ENCODE measurements around the gene XRN2. TPM values are rescaled to one million over a fixed set of nuclear protein-coding genes. Genes with fewer than 3 reads are reported as not detected.

The XRN2 gene
- polyA plus RNA-seq, 4 donors = 88.5 to 109 (median 102) TPM

DNA sequence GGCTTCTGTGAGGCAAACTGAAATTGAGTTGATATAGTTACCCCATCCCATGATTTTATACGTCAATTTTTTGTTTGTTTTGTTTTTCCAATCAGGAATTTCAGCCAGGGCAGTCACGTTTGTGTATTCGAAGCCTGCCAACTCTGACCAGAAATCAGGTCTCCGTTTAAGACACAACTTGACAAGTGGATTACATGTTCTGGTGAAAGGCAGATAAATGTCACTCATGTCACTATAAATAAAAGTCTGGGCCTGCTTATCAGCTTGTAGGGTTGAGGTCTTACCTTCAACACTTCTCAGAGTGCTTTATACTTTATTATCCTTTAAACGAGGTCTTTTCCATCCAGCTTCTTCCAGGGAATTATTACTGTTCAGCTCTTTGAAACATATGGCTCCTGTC lies 8.4 kb upstream of the XRN2 start:
- no peak for DNase-seq (ENCODE audit: low read depth in 4 of 4, low spot score in 3 of 4)

DNA sequence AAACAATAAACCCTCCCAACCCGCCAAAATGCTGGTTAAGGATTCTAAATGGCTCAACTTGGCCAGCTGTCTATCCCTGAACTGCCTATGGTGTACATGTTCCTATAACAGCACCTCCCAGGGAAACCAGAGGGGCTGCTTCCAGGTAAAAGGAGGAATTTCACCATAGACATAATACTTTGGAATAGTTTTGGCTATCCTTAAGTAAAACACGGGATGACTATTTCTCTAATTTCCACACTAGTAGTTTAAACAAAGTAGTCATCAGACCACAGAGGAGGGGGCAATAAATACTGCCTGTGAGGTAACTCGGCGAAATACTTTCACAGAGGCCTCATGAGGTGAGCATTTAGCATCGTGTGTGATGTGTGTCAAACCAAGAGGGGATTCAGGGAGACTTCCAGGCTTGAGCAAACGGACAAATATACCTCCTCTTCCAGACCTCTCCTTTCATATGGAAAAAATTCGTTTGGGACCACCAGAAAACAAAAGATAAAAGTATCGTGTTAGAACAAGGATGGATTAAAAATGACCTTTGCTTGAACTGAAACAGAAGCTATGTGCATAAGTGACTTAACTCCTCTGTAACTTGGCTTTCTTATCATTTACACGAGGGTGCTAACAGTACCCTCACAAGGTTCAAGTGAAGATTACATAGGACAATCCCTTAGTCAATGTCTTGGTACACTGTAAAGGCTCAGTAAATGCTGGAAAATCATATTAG lies 1.0 kb upstream of the XRN2 start:
- no peak for DNase-seq (ENCODE audit: low read depth in 4 of 4, low spot score in 3 of 4)

DNA sequence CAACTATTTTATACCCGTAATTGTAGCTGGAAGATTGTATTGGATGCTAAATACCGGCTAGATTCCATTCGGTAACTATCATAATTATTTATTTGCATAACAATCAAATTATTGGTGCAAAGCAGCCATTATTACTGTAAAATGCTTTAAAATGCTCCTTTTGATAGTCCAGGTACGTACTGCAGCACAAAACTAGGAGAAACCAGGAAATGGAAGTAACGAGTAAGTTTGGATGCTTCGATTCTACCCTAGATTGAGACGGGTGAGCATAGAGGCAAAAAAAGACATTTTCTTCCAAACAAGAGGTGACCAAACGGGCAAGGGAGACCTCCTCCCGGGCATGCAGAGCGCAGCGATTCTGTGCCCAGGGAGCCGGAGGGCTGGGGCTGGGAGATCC lies 469 bp upstream of the XRN2 start:
- DNase-seq (ENCODE audit: low read depth in 4 of 4, low spot score in 3 of 4) = peak in 3 of 4 donors; percentile 14 to 22 (median 22)

DNA sequence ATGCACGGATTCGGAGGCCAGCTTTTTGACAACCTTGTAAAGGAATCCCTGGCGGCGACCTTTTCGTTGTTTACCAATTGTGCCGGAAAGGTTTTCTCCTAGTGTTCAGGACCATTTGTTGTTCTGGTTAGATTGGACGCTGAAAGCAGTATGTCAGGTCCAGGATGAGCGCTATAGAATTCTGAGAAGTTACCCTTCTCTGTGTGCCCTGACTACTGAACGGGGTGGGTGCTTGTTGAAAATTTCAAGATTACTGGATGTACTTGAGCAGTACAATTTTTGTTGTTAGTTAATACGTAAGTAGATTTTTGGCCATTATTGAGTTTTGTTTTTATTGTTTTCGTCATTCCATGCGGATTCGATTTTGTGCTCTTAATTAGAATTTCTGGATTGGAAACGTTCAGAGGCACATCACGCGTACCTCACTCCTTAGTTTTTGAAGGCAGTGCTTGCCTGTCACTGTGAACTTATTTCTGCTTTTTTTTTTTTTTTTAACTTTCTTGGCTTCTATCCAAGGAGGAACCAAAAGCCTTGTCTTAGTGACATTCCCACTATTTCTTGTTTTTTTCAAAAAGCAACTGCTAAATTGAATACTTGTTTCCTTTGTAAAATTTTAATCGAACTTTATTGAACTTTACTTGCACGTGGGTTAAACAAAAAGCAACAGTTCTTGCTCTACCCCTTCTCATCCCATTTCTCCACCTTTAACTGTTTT lies 898 bp downstream of the XRN2 start:
- peak in 3 of 4 donors; percentile 2 to 14 (median 9) for DNase-seq (ENCODE audit: low read depth in 4 of 4, low spot score in 3 of 4)

DNA sequence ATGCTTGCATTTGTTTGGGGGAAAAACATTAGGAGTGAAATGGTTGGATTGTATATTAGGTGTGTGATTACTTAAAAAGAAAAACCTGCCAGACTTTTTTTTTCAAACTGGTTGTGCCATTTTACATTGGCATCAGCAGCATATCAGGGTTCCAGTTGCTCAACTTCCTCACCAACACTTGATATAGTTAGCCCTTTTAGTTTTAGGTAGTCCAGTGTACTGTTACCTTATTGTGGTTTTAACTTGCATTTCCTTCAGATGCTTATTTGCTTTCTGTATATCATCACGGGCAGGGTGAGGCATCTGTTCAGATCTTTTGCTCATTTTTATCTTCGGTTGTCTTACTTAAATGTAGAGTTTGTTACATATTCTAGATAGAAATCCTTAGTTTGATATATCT lies 5.2 kb downstream of the XRN2 start:
- no peak for DNase-seq (ENCODE audit: low read depth in 4 of 4, low spot score in 3 of 4)

DNA sequence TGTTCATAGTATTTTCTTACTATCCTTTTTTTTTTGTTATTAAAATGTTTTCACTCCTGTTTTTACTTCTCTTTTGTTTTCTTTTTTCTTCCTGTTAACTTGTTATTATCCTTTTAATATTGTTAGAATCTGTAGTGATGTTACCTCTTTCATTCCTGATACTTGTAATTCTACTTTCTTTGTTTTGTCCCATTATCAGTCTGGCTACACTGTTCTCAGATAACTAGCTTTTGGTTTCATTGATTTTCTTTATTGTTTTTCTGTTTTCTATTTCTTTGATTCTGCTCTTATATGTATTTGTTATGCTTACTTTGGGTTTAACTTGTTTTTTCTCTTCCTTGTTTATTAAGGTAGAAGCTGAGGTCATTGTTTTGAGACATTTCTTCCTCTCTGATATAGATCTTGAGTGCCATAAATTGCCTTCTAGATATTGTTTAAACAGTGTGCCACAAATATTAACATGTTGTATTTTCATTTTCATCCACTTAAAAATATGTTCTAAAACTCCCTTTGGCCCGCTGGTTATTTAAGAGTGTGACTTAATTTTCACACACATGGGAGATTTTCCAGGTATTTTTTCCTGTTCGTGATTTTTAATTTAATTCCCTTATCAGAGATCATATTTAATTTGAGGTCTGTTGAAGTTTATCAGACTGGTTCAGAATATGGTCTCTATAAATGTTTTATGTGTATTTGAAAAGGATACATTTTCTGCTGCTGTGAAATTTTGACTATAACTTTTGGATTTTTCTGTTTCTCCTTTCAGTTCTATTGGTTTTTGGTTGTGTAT lies 6.7 kb downstream of the XRN2 start:
- no peak for DNase-seq (ENCODE audit: low read depth in 4 of 4, low spot score in 3 of 4)

DNA sequence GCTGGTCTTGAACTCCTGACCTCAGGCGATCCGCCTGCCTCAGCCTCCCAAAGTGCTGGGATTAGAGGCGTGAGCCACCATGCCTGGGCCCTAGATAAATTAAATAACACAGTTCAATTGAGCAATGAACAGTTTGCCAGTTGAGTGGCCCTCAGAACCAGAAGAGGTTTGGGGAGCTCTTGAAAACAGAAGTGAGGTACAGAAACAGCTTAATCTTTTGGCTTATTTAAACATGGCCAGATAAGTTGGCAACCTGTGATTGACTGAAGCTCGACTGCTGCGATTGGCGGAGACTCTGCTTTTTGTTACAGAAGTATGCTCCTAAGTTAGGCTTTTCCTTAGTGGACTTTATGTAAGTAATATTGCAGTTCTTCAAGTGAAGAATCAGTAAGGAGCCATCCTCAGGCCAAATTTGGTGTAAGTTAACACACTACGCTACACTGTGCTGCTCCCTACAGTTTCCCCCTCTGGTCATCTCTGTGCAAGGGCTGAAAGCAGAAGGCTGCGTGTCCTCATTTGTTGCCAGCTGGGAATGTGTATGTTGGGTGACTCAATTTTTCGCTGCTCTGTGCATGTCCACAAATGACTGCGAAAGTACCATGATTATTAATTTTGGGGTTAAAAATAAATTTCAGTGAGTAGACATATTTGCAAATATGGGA lies 9.8 kb downstream of the XRN2 start:
- DNase-seq (ENCODE audit: low read depth in 4 of 4, low spot score in 3 of 4) = no peak

DNA sequence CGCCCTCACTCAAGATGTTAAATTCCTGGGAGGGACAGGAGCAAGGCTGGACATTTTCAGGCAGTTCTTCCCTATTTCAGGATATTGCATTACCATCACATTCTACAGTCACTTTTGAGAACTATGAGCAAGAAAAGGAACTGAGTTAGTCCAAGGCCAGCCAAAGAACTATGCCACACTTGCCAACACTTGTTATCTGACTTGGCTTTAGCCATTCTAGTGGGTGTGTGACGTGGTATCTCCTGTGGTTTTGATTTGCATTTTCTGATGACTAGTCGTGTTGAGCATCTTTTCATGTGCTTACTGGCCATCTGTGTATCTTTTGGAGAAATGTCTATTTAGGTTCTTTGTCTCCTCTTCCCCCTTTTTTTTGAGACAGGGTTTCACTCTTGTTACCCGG lies 12.0 kb downstream of the XRN2 start:
- no peak for DNase-seq (ENCODE audit: low read depth in 4 of 4, low spot score in 3 of 4)

DNA sequence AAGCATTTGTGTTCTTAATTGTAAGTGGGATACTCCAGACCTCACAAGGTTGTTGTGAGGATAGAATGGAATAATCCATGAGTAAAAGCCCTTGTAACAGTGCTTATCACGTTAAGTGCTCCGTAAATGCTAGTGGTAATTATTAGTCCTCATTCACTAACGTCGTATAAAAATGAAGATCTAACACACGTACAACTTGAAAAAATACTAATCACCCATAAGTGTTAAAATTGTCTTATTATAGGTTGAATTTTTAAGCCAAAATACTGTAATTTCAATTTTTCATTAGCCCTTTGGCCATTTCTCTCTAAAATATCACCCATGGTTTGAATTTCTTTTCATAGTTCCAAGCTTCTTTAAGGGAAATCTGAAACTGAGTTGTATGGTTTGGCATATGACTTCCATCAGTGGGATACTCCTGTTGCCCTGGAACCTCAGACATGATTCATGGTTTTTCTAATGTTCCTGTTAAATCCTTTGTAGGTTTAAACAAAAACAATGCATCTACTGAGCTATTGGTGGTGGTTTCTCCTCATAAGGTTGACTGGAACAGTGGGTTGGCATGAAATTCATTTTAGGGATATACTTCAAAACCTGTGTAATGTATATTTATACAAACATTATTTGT lies 19.1 kb downstream of the XRN2 start:
- no peak for DNase-seq (ENCODE audit: low read depth in 4 of 4, low spot score in 3 of 4)

DNA sequence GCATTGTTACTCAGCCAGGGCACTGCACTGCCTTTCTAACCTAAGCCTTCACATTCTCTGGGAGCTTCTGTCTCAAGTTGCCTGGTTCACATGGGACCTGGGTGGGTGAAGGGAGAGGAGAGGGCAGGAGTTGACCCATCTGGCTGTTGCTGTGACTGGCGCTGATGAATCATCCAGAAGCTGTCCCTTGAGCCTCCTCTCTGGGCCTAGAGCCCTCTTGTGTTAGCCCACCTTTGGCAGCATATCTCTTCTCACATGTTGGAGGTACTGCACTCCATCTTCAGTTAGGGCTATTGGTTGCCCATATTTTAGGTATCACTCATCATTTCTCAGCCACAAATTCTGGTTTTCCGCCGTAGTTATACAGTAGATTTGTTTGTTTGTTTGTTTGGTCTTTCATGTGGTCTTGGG lies 19.8 kb downstream of the XRN2 start:
- DNase-seq (ENCODE audit: low read depth in 4 of 4, low spot score in 3 of 4) = no peak

DNA sequence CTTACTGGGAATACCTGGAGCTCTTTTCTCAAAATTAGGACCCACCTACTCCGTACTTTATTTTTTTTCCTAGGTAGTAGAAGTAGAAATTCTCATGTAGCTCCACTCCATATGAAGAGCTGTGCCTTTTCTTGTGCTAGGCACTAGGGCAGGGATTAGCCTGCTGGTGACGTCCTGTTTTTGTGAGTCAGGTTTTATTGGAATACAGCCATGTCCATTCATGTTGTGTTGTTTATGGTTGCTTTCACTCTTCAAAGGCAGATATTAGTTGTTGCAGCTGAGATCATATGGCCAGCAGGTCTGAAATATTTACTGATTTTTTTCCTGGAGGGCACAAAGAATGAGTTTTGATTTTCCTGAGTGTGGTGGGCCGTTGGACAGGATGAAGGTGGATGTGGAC lies 20.5 kb downstream of the XRN2 start:
- no peak for DNase-seq (ENCODE audit: low read depth in 4 of 4, low spot score in 3 of 4)

DNA sequence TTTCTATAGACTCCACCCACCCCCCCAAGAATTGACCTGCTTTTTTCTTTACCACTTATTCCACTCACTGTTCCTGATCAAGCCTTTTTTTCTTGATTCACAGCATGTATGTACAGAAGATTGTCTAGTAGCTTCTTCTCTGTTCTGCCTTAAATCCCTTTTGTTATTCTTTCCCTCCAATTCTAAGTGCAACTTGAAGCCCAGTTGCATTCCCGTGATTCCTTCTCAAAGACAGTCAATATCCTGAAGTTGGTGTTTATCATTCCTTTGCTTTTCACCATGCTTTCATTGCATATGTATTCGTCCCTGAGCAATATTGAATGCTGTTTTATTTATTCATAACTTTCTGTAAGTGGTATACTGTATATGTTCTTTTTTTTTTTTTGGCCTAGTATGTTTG lies 21.0 kb downstream of the XRN2 start:
- no peak for DNase-seq (ENCODE audit: low read depth in 4 of 4, low spot score in 3 of 4)

DNA sequence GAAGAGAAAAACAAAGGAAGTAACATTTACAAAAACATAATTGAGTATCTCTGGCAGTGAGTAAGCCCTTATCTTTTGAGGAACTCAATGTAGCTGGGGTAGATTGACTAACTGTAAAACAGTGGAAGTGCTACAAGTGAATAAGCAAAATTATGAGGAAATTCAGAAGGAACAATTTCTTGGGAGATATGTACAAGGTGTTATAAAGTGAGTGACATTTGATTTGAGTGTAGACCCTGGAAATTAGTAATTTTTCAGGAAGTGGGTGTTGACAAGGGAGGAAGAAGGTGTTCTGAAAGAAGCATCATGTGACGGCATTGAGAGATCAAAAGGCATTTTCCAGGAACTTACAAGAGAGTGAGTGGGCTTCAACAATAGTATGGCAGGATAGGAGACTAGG lies 22.2 kb downstream of the XRN2 start:
- no peak for DNase-seq (ENCODE audit: low read depth in 4 of 4, low spot score in 3 of 4)

DNA sequence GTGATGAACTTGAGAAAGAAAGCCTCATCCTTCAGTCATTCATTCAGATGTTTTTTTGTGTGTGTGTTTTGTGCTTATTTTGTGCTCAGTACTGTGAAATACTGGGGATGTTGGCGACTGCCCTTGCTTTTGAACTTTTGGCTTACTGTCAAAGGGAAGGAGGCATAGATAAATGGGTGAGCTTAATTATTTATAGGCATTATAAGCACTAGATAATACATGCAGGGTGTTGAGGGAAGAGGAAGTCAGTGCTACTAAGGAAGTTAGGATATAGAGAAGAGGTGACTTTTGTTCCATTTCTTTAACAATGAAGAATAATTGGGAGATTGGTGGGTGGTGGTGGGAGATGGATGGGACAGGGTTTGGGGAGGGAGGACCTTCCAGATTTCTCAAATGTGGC lies 23.6 kb downstream of the XRN2 start:
- no peak for DNase-seq (ENCODE audit: low read depth in 4 of 4, low spot score in 3 of 4)

DNA sequence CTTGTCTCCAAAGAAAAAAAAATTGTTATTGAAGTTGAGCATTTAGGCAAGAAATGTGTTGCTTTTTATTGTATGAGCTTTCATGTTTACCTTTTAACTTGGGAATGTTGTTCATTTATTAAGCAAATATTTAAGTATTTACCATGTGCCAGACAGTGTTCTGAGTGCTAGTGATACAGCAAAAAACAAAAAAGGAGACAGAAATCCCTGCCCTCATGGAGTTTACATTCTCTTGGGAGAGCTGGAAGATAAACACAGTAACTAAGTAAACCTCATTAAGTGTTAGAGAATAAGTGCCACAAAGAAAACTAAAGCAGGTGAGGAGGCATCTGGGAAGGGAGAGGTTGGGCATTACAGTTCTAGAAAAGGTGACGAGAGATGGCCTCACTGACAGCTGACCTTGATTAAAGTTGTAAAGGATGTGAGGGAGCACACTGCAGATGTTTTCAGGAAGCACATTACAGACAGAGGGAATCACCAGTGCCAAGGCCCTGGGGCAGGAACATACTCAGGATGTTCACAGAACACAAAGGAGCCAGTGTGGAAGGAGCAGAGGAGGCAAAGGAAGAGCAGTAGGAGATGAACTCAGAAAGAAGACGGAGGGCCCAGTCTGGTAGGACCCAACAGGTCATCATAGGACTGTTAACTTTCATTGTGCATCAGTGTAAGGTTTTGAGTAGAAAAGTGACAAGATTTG lies 33.5 kb downstream of the XRN2 start:
- DNase-seq (ENCODE audit: low read depth in 4 of 4, low spot score in 3 of 4) = no peak

DNA sequence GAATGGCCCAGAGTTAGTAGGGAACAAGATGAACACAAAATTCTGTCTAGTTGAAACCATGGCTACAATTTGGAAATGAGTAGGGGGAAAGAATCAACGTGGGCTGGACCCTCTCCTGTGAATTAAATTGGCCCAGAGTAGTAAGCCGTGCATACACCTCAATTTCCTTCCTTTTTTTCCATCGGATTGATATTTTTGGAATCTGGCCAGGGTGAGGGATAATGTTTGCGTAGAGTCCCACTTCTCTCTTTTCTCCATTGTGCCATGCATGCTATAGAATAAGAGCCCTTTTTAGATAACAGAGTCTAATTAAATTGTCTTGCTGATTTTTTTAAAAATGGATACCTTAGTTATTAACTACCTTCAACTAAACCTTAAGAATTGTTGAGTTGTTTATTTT lies 35.2 kb downstream of the XRN2 start:
- DNase-seq (ENCODE audit: low read depth in 4 of 4, low spot score in 3 of 4) = no peak

DNA sequence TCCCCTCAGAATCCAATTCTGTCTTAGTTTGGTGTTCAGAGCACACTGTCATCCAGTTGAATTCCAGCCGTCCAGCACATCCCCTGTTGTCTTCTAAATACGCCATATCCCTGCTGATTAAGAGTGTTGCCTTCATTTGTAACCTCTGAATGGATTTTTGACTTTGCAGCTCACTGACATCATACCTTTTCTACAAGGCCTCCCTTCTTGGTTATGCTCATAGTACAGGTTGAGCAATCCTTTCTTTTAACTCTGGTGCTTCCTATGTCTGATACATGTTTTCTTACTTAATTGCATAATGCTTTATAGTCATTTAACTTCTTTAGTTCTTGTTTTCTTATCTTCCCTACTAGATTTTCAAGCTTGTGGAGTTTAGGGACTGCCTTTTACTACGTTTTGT lies 36.4 kb downstream of the XRN2 start:
- DNase-seq (ENCODE audit: low read depth in 4 of 4, low spot score in 3 of 4) = no peak

DNA sequence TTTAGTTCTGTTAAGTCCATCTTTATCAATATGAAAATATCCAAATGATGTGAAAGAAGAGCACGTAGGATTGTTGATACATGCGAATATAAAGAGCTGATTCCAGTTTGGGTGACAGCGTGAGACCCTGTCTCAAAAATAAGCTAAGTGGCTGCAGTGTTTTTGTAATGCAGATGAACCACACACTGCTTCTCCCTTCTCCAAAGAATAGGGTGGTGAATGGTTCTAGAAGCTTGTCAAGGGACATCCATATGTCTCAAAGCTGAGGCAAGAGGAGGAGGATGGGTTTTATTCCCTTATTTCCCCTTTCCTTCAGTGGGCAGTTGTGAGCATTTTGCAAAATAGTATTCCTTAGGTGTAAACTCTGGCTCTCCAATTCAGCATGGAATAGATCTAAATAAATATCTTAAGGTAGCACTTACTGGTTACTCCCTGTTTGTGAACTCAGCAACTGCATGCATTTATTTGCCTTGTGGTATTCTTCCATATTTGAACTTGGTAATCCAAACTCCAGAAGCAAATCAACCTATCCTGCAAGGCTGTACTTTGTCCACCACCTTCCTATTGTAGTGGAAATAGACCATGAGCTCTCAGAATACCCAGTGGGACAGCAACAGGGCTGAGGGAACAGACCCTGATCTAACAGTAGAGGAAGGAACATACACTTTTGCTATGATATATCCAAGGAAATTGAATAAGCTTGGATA lies 38.0 kb downstream of the XRN2 start:
- DNase-seq (ENCODE audit: low read depth in 4 of 4, low spot score in 3 of 4) = no peak

DNA sequence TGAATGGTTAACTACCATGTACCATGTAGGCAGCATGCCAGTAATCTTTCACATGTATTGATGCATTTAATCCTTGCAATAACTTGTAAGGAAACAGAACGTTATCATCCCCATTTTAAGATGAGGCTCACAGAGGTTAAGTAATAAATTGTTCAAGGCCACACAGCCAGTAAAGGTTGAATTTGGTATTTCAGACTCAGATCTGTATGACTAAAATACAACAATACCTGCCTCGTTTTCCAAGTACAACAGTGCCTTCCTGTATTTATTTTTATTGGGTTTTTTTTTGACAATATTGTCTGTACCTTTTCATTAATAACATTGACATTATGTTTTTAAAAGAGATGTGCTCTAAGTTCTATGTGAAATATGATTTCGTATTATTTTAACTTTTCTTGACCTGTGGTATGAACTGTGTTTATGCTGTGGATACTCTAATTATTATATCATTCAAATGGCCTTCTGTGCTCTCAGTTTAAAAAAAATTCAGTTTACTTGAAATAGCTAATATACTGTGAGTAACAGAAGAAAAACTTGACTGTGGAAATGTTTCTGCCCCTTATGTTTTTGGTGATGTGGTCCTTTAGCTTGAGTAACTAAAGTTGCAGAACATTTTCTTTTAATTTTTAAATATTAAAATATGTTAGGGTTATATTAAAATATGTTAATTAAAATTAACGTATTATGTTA lies 39.7 kb downstream of the XRN2 start:
- DNase-seq (ENCODE audit: low read depth in 4 of 4, low spot score in 3 of 4) = no peak

All from right renal pelvis (tissue), 4 donors.